ENCODE measurements around the gene KRTAP9-3.
"Not testable (repeated sequence)": the region's sequence is repeated elsewhere in the genome, so short reads cannot be mapped to it uniquely, and the experiment has no call there.

Gene KRTAP9-3

DNA sequence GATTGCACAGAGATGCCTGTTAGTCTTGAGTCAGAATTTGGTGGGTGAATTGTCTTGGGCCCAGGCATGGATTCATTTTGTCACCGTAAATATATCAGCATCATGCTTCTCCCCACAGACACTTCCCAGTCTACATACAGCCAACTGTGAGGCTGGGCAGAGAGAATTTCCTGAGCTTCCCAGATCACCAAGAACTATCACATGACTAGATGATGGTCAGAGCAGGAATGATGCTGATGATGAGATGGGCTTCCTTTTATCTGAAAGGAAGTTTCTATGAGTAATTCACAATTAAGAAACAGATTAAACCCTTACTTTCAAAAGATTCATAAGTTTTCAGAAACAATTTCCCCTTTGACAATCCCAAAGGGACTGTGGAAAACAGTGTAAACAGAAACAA is 22.6 kb downstream of the KRTAP9-3 start:
- no peak for DNase-seq

DNA sequence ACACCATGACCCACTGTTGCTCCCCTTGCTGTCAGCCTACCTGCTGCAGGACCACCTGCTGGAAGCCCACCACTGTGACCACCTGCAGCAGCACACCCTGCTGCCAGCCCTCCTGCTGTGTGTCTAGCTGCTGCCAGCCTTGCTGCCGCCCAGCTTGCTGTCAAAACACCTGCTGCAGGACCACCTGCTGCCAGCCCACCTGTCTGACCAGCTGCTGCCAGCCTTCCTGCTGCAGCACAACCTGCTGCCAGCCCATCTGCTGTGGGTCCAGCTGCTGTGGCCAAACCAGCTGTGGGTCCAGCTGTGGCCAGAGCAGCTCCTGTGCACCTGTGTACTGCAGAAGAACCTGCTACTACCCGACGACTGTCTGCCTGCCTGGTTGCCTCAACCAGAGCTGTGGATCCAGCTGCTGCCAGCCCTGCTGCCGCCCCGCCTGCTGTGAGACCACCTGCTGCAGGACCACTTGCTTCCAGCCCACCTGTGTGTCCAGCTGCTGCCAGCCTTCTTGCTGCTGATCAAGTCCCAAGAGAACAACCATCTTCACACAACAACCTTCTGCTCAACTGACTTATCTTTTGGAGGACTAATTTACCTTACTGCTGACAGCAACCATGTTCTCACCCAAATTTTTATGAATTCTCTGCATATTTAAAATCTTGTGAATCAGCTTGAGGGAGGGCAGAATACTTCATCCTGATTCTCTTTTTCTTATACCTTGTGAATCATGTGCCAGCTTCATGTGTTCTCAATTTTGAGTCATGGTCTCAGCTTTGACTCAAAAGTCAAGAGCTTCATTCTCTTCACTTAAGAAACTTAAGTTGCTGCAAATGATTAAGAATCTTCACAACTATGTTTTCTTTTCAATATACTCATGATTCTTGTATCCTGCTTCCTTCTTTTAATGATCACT is 23.4 kb downstream of the KRTAP9-3 start, which contains the start of gene KRTAP9-9:
KRTAP9-9 (plus strand) TSS at position 4 of the 910 bp plus-strand sequence.
- not testable (repeated sequence) for DNase-seq

DNA sequence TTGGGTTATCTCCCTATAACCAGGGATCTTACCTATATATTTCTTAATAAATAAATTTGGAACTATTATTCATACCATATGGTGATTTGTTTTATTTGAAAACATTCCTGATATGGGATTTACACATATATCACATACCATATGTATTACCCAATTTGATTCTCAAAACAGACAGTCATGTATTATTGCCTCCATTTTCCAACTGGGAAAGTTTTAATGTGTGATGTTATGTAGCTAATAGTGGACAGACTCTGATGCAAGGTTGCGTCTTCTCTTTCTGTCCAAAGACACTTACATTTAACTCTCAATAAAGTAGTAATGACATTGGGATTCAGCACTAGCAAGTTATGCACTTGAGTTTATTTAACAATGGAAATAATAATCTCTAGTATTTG is 24.0 kb downstream of the KRTAP9-3 start:
- DNase-seq, result no peak

DNA sequence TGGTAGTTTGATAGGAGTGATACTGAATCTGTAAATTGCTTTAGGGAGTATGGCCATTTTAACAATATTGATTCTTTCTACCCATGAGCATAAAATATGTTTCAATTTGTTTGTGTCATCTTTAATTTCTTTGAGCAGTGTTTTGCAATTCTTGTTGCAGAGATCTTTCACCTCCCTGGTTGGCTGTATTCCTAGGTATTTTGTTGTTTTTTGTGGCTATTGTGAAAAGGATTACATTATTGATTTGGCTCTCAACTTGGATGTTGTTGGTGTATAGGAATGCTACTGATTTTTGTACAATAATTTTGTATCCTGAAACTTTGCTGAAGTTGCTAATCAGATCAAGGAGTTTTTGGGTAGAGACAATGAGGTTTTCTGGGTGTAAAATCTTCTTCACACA is 26.2 kb downstream of the KRTAP9-3 start:
- no peak for DNase-seq

DNA sequence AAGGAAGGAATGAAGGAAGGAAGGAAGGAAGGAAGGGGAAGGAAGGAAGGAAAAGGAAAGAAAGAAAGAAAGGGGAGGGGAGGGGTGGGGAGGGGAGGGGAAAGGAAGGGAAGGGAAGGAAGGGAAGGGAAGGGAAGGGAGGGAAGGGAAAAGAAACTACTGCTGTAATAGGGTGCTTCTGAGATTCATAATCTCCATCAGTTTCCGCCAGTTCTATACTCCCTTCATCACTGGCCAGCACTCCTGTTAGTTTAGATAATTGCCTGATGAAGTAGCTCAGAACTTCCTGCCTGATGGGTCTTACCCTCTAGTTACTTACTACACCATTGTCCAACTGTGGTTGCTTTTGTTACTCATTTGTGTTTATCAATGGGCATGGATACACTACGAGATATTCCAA is 31.0 kb downstream of the KRTAP9-3 start:
- DNase-seq, result no peak

DNA sequence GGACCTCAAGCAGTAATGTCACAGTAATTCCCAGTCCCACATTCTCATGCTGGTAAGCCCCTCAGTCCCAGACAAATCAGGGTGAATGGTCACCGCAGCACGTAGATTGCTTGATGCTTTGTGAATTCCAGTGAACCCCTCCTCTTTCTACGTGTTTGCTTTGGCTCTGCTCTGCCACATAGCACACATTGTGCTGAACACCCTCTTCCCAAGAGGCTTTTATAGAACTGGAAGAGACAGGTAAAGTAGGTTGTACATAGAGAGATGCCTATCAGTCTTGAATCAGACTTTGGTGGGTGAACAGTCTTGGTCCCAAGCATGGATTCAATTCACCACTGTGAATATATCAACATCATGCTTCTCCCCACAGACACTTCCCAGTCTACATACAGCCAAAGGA is 32.4 kb downstream of the KRTAP9-3 start:
- DNase-seq, result no peak

DNA sequence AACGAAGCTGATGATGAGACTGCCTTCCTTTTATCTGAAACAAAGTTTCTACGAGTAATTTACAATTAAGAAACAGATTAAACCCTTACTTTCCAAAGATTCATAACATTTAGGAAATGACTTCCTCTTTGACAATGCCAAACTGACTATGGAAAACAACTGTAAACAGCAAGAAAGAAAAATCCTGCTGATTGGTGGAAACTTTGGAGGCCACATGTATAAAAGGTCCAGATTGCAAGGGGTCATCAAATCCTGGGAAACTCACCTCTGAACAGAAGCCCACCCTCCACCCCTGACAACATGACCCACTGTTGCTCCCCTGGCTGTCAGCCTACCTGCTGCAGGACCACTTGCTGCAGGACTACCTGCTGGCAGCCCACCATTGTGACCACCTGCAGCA is 32.8 kb downstream of the KRTAP9-3 start, which contains the start of gene KRTAP9-6:
KRTAP9-6 (plus strand) TSS at position 301 of the 400 bp plus-strand sequence; CDS start at position 301, 0 bp downstream.
- DNase-seq, result no peak

DNA sequence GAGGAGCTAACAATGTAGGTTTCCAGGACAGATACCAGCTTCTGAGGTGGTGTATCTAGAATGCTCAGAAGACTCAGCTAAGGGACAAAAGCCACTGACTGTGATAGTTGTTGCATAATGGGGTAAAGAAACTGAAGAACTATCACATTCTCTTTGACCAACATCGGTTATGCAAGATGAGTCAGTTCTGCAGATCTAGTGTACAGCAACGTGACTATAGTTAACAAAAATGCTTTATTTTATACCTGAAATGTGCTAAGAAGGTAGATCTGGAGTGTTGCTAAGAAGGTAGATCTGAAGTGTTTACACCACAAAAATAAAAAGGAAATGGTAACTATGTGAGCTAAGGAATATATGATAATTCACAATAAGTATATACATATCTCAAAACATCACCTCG is 35.5 kb downstream of the KRTAP9-3 start:
- DNase-seq, result no peak

DNA sequence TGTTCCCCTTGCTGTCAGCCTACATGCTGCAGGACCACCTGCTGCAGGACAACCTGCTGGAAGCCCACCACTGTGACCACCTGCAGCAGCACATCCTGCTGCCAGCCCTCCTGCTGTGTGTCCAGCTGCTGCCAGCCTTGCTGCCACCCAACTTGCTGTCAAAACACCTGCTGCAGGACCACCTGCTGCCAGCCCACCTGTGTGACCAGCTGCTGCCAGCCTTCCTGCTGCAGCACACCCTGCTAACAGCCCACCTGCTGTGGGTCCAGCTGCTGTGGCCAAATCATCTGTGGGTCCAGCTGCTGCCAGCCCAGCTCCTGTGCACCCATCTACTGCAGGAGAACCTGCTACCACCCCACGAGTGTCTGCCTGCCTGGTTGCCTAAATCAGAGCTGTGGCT is 39.1 kb downstream of the KRTAP9-3 start:
- not testable (repeated sequence) for DNase-seq

DNA sequence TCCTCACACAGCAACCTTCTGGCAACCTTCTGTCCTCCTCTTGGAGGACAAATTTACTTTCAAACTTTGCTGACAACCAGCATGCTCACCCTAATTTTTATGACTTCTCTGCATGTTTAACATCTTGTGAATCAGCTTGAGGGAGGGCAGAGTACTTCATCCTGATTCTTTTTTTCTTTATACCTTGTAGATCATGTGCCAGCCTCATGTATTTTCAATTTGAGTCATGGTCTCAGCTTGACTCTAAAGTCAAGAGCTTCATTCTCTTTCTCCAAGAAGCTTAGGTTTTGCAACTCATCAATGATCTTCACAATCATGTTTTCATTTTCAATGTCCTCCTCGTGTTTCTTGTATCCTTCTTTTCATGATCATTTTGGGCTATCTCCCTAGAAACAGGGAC is 39.6 kb downstream of the KRTAP9-3 start:
- no peak for DNase-seq

DNA sequence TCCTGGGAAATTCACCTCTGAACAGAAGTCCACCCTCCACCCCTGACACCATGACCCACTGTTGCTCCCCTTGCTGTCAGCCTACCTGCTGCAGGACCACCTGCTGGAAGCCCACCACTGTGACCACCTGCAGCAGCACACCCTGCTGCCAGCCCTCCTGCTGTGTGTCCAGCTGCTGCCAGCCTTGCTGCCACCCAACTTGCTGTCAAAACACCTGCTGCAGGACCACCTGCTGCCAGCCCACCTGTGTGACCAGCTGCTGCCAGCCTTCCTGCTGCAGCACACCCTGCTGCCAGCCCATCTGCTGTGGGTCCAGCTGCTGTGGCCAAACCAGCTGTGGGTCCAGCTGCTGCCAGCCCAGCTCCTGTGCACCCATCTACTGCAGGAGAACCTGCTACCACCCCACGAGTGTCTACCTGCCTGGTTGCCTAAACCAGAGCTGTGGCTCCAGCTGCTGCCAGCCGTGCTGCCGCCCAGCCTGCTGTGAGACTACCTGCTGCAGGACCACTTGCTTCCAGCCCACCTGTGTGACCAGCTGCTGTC is 43.5 kb downstream of the KRTAP9-3 start, which contains the start of gene KRTAP9-7:
KRTAP9-7 (plus strand) TSS at position 51 of the 543 bp plus-strand sequence; CDS start at position 51, 0 bp downstream.
- DNase-seq, result not testable (repeated sequence)

DNA sequence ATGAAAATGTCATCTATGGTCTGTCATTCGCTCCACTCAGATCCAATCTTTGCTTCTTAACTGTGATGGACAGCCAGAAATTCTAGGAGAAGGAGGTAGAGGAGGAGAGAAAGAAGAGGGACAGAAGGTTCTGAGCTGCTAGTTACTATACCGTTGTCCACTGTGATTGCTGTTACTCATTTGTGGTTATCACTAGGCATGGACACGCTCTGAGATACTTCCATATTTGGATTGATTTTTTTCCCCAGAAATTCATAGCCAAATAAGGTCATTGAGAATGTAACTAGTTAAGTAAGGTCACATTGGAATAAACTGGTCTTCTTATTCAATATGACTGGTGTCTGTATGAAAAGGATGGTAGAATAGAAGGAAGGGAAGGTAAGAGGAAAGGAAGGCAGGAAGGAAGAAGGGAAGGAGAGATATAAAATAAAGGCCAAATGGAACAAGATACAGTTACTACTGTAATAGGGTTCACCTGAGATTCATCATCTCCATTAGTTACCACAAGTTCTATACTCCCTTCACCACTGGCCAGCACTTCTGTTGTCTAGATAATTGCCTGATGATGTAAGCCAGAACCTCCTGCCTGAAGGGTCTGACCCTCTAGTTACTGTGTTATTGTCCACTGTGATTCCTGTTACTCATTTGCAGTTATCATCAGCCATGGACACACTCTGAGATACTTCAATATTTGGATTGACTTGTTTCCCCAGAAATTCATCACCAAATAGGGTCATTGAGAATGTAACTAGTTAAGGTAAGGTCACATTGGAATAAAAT is 46.1 kb downstream of the KRTAP9-3 start:
- peak; percentile 39 for DNase-seq

All from NCI-H226 (cell line).